Natural killer cell (primary cell): ENCODE results near the gene FEM1C. TPM values are rescaled to one million over a fixed set of nuclear protein-coding genes. Genes with fewer than 3 reads are reported as not detected.

Experiments used
- ATAC-seq, 3 donors: fragments of 150-1000 bp in 2 of 3; fragments of 200-7000 bp in 1 of 3; cut with Tn5 transposase; 1 replicate in 1 of 3; 2 replicates in 2 of 3; pipeline ENCODE4 v1.10.0; 2021; ENCODE audit warnings: mild to moderate bottlenecking in 2 of 3, moderate library complexity in 2 of 3
- DNase-seq, 2 donors: peaks; one replicate each; pipeline versions ENCODE4 v3.0.0 to v3.0.0-alpha.2; 2013 to 2021; ENCODE audit warnings: mixed read lengths in 1 of 2
- H3K27ac ChIP-seq: one replicate; pipeline ENCODE4 v1.5.1; 2013; ENCODE audit warnings: mild to moderate bottlenecking, low read length
- H3K27me3 ChIP-seq: one replicate; pipeline ENCODE4 v1.6.1; 2013; ENCODE audit warnings: low read length; ENCODE audit not compliant: control insufficient read depth, insufficient read depth
- H3K36me3 ChIP-seq: one replicate; pipeline ENCODE4 v1.6.1; 2013; ENCODE audit warnings: low read length; ENCODE audit not compliant: control insufficient read depth, insufficient read depth
- H3K4me1 ChIP-seq: one replicate; pipeline ENCODE4 v1.6.1; 2013; ENCODE audit warnings: low read length; ENCODE audit not compliant: control insufficient read depth, insufficient read depth
- H3K4me3 ChIP-seq: one replicate; pipeline ENCODE4 v1.5.1; 2013; ENCODE audit warnings: low read length
- H3K9me3 ChIP-seq: one replicate; pipeline ENCODE4 v1.6.1; 2013; ENCODE audit warnings: low read length; ENCODE audit not compliant: control insufficient read depth, insufficient read depth
- H3K27ac Mint-ChIP-seq, 2 donors: one replicate each; pipeline ENCODE4 v1.8.0; 2022; ENCODE audit warnings: mild to moderate bottlenecking in 2 of 2, mixed read lengths in 2 of 2, moderate library complexity in 1 of 2
- H3K27me3 Mint-ChIP-seq, 2 donors: one replicate each; pipeline ENCODE4 v1.8.0; 2022; ENCODE audit warnings: low read depth in 2 of 2, mixed read lengths in 2 of 2
- H3K36me3 Mint-ChIP-seq: one replicate; pipeline ENCODE4 v1.8.0; 2022; ENCODE audit warnings: mixed read lengths
- H3K4me1 Mint-ChIP-seq, 2 donors: one replicate each; pipeline ENCODE4 v1.8.0; 2022; ENCODE audit warnings: mixed read lengths in 2 of 2
- H3K4me3 Mint-ChIP-seq: one replicate; pipeline ENCODE4 v1.8.0; 2022; ENCODE audit warnings: mild to moderate bottlenecking, moderate library complexity, mixed read lengths
- H3K9me3 Mint-ChIP-seq, 2 donors: one replicate each; pipeline ENCODE4 v1.8.0; 2022; ENCODE audit warnings: mixed read lengths in 2 of 2
- WGBS: methylation state at CpG from one replicate; pipeline ENCODE4 v1.1.7; 2013; ENCODE audit warnings: missing lambda C conversion rate; ENCODE audit not compliant: insufficient coverage; 5-methylcytosine and 5-hydroxymethylcytosine counted together
- intact Hi-C: fragments of 100-400 bp; cut with micrococcal nuclease; formaldehyde crosslinking; loops from one replicate; pipeline ENCODE4 v1.14.2; 2022
- total RNA-seq, 4 donors: library from RNA; stranded (reverse); fragments of 120-200 nt in 1 of 4; gene quantifications; one replicate each; pipeline versions ENCODE4 v1.2.3 to v1.2.4, GENCODE V29; 2013 to 2022
- TF ChIP-seq, protein P1 (sequence below): fragments of 200-600 bp; IDR thresholded peaks from one replicate; pipeline ENCODE4 v1.8.0; 2022; ENCODE audit warnings: antibody characterized with exemption

FEM1C gene
- total RNA-seq, 3 donors from 2014 or later (not counting 1 experiment from before 2014, with no cell fraction given), result 33.8 to 48.6 (median 36.2) TPM

DNA sequence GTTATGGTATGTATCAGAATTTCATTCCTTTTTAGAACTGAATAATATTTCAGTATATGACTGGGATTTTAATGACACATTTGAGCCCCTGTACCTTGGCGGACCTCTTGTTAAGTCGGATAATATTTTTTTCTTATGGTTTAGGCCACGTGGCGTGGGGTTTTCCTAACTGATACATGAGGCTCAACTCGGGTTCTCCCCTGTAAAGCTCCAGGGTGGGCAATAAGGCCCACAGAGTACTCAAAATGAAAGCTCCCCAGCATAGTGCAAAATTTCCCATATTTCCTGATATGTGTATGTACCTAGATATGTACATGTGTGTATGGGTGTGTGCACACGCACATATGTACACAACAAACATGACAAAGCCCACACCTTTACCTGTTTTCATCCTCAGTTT lies 33.2 kb upstream of the FEM1C start:
- Histone ChIP-seq H3K9me3 (no peaks in the 10 kb centered on the region), H3K4me3 (no peak overlapping the region), H3K27me3 (no peaks in the 10 kb centered on the region), H3K36me3 (no peaks in the 10 kb centered on the region), H3K4me1 (no peaks in the 10 kb centered on the region), H3K27ac (no peak overlapping the region)
- Mint-ChIP-seq H3K27me3 (peaks cover under 1 to 4% of the 10 kb centered on the region in 2 donors), H3K36me3 (no peaks in the 10 kb centered on the region), H3K4me3 (no peak overlapping the region), H3K9me3 (no peaks in the 10 kb centered on the region), H3K27ac (no peak overlapping the region), H3K4me1 (peaks cover 0 to 4% of the 10 kb centered on the region in 2 donors)
- 79% methylated on average over 5 of the region's 6 CpGs for WGBS
- DNase-seq (no peak), ATAC-seq (no peak)
- intact Hi-C loops, result no loop called here
- TF ChIP-seq, protein P1, sequence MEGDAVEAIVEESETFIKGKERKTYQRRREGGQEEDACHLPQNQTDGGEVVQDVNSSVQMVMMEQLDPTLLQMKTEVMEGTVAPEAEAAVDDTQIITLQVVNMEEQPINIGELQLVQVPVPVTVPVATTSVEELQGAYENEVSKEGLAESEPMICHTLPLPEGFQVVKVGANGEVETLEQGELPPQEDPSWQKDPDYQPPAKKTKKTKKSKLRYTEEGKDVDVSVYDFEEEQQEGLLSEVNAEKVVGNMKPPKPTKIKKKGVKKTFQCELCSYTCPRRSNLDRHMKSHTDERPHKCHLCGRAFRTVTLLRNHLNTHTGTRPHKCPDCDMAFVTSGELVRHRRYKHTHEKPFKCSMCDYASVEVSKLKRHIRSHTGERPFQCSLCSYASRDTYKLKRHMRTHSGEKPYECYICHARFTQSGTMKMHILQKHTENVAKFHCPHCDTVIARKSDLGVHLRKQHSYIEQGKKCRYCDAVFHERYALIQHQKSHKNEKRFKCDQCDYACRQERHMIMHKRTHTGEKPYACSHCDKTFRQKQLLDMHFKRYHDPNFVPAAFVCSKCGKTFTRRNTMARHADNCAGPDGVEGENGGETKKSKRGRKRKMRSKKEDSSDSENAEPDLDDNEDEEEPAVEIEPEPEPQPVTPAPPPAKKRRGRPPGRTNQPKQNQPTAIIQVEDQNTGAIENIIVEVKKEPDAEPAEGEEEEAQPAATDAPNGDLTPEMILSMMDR, result no peak

DNA sequence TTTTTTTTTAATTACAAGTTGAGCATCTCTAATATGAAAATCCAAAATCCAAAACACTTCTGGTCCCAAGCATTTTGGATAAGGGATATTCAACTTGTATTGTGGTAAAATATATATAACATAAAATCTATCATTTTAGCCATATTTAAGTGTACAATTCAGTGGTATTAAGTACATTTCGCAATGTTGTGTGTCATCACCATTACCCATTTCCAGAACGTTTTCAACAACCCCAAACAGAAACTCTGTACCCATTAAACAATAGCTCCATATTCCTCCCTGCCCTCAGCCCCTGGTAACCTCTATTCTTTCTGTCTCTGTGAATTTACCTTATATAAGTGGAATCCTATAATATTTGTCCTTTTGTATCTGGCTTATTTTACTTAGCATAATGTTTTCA lies 32.8 kb upstream of the FEM1C start:
- Histone ChIP-seq H3K9me3 (no peaks in the 10 kb centered on the region), H3K4me3 (no peak overlapping the region), H3K27me3 (no peaks in the 10 kb centered on the region), H3K36me3 (no peaks in the 10 kb centered on the region), H3K27ac (no peak overlapping the region), H3K4me1 (no peaks in the 10 kb centered on the region)
- Mint-ChIP-seq H3K9me3 (no peaks in the 10 kb centered on the region), H3K27me3 (peaks cover 5 to 8% of the 10 kb centered on the region in 2 donors), H3K4me1 (peaks cover 0 to 4% of the 10 kb centered on the region in 2 donors), H3K27ac (no peak overlapping the region), H3K36me3 (no peaks in the 10 kb centered on the region), H3K4me3 (no peak overlapping the region)
- TF ChIP-seq, protein P1, result no peak
- ATAC-seq (no peak), DNase-seq (no peak)
- 86% methylated on average over 2 of the region's 2 CpGs for WGBS
- intact Hi-C loops, result no loop called here

- TF ChIP-seq, protein P1, result no peak
- no peak overlapping the region for H3K4me3 ChIP-seq
- peaks cover 0 to 4% of the 10 kb centered on the region in 2 donors for H3K4me1 Mint-ChIP-seq
- no peak overlapping the region for H3K27ac ChIP-seq
- no peaks in the 10 kb centered on the region for H3K36me3 Mint-ChIP-seq
- intact Hi-C loops, result no loop called here
- no peak for DNase-seq
- H3K4me3 Mint-ChIP-seq, result no peak overlapping the region
- H3K27ac Mint-ChIP-seq, result no peak overlapping the region
- no peak for ATAC-seq
- H3K4me1 ChIP-seq, result no peaks in the 10 kb centered on the region
- WGBS, result 83% methylated on average over 5 of the region's 5 CpGs
- H3K27me3 ChIP-seq, result no peaks in the 10 kb centered on the region
- H3K9me3 Mint-ChIP-seq, result no peaks in the 10 kb centered on the region
- no peaks in the 10 kb centered on the region for H3K36me3 ChIP-seq
- peaks cover 8% of the 10 kb centered on the region in 2 donors for H3K27me3 Mint-ChIP-seq
- H3K9me3 ChIP-seq, result no peaks in the 10 kb centered on the region
These were observed 30.8 kb upstream of the FEM1C start for GRCh38 chr5:115575167-115576070.
